VCaP (cell line): ENCODE results near the gene SLC16A6.
A peak's percentile ranks its signal among the peaks of the same experiment; 100 is the strongest.
"Not testable (repeated sequence)": the region's sequence is repeated elsewhere in the genome, so short reads cannot be mapped to it uniquely, and the experiment has no call there.

Experiments used
- H3K27ac ChIP-seq: fragments of 450-650 bp; 2 replicates; pipeline ENCODE4 v1.5.1; 2017
- CTCF ChIP-seq: fragments of 450-650 bp; conservative IDR thresholded peaks from 2 replicates; pipeline ENCODE4 v1.5.1; 2017; ENCODE audit warnings: mild to moderate bottlenecking, moderate library complexity

The SLC16A6 gene

GRCh38 chr17:68257934-68258333 is 33.0 kb downstream of the SLC16A6 start:
- no peak overlapping the region for H3K27ac ChIP-seq
- TF ChIP-seq CTCF = no peak

- H3K27ac ChIP-seq = not testable (repeated sequence)
Observed at GRCh38 chr17:68256701-68257100, 34.2 kb downstream of the SLC16A6 start.

- TF ChIP-seq CTCF = no peak
- no peak overlapping the region for H3K27ac ChIP-seq
Observed at GRCh38 chr17:68255731-68256538, 35.0 kb downstream of the SLC16A6 start.

- TF ChIP-seq CTCF = no peak
- H3K27ac ChIP-seq = no peak overlapping the region
Observed at GRCh38 chr17:68255151-68255550, 35.8 kb downstream of the SLC16A6 start.

- H3K27ac ChIP-seq = not testable (repeated sequence)
Observed at GRCh38 chr17:68253426-68253825, 37.5 kb downstream of the SLC16A6 start.

GRCh38 chr17:68249354-68249765 is 41.6 kb downstream of the SLC16A6 start:
- no peak for TF ChIP-seq CTCF
- H3K27ac ChIP-seq = no peak overlapping the region

- H3K27ac ChIP-seq = peak overlapping the region; percentile 86; the same call in 1 of the 2 replicates
Observed at GRCh38 chr17:68248891-68249290, 42.0 kb downstream of the SLC16A6 start.

GRCh38 chr17:68248199-68248825 is 42.6 kb downstream of the SLC16A6 start:
- H3K27ac ChIP-seq = peak overlapping the region; percentile 86

More at GRCh38 chr17:68248891-68249290, 42.0 kb downstream of the SLC16A6 start:
- no peak for TF ChIP-seq CTCF

More at GRCh38 chr17:68248199-68248825, 42.6 kb downstream of the SLC16A6 start:
- no peak for TF ChIP-seq CTCF
